NCI-H1436 treated with DMSO at 0.1 percent for 48 hours (cell line): Measurements from ENCODE around the gene PIAS1.

ENCODE experiments used
- DNase-seq: peaks from one replicate; lab custom pipeline; 2025; lab: John Stamatoyannopoulos, UW

Gene PIAS1

DNA sequence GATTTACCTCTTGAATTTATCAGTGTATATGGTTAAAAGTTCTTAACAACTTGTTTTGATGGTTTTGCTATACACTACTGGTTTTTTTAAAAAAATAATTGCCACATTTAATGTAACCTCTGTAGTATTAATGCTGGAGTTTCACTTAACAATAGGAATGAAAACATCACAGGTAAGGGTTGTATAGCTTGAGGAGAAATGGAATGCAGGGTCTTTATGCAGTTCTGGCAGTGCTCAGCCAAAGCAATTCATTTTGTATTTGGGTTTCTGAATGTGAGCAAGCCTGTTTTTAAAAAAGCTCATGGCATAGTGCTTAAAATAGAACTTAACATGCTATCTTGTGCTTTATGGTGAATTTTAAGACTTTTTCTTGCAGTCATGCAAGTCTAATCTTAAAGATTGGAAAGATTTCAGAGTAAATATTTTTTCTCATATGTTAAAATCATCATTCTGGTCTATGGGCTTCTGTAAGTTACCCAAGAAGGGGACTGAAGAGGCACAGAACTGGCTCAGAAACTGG, 8.9 kb downstream of the PIAS1 start:
- DNase-seq, result no peak

DNA sequence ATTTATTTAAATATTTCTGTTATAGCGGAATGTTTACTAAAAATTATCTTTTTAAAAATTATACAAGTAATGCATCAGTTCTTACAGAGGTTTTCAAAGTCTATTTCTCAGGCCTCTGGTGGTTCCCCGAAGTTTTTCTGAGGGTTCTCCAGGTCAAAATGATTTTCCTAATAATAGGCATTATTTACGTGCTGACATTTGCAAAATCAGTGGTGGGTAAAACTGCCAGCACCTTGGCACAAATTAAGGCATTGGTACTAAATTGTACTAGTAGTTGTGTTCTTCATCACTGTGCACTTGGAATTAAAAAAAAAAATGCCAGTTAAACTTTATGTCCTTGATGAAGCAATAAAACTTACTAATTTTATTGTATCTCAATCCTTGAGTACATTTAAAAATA, 9.5 kb downstream of the PIAS1 start:
- no peak for DNase-seq

DNA sequence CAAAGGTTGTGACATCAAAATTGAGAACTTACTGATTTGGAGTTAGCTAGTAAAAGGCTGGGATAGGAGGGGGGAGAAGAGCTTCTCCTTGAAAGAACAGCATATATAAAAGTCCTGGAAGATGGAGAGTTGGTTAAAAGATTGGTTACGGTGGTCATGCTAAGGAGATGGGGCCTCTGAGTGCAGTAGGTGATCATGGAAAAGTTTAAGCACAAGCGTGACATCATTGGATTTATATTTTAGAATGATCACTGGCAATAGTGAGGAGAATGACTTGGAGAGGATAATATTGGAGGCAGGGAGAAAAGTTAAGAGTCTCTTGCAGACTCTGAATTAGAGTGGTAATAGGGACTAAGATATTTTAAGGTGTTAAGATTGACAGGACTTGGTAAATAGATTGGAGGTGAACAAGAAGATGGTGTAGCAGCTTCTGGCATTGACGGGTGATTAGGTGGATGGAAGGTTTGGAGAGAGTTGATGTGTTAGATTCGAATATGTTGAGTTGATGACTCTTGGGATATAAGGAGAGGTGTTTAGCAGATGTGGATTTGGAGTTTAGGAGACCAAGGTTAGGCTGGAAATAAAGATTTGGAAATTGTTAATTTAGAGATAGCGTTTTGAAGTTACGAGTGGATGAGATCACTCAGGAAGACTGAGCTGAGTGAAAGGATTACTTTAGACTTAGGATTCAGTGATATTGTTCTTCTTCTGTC, 19.6 kb downstream of the PIAS1 start:
- no peak for DNase-seq

DNA sequence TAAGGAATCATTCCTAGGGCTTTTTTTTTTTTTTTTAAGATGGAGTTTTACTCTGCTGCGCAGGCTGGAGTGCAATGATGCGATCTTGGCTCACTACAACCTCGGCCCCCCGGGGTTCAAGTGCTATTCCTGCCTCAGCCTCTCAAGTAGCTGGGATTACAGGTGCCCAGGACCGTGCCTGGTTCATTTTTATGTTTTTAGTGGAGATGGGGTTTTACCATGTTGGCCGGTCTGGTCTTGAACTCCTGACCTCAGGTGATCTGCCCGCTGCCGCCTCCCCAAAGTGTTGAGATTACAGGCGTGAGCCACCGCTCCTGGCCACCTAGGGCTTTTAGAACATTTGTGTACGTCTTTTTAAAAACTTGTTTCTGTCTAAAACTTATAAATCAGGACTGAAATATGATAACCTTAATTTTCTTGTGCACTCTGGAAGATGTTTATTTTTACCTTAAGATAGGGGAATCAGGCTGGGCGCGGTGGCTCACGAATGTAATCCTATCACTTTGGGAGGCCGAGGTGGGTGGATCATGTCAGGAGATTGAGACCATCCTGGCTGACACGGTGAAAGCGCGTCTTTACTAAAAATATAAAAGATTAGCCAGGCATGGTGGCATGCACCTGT, 21.8 kb downstream of the PIAS1 start:
- DNase-seq, result no peak

DNA sequence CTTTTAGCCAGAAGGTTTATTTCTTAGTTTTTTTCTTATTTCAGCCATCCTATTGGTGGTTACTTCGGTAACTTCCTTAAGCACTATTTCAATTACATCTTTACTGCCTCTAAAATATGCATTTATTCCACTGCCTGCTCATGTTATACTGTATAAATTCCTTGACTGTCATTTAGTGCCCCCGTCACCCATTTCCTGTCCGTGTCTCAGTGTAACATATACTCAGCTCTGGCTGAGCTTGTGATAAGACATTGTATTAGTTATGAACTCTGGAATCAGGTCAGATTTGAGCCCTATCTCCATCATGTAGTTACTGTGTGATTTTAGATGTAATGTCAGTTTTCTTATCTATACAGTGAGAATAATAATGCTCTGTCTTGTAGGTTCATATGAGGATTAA, 24.2 kb downstream of the PIAS1 start:
- DNase-seq, result no peak

DNA sequence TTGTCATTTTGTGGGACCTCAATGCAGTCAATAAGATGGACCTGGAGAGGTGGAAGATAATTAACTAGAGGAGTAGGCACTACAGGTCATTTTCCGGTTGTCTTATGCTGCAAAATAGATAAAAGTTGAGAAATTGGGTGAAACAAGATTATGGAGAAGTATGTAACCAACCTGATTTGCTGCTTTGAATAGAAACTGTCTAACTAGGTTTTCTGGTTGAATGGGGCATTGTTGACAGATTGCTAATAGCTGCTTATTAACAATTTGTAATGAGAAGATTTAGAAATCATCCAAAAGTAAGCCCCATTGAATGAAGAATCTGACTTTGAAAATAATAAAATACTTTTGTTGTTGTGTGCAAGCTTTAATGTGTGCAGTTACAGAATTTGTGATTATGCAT, 26.2 kb downstream of the PIAS1 start:
- no peak for DNase-seq

DNA sequence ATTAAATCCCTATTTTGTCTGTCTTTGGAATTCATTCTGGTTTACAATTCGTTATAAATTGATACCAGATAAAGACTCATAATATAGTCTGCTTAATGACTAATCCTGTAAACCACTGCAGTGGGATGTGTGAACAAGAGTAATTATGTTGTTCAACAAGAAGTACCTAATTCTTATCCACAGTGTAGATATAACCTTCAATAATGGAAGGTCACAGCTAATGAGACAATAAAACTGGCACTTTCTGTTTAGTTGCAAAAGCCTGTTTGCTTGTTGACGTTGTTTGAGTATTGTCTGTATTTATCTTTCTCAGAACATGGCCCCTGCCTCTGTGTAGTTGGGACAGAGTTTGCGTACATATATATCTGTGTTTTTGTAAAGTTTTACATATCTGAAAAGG, 26.7 kb downstream of the PIAS1 start:
- DNase-seq, result no peak

DNA sequence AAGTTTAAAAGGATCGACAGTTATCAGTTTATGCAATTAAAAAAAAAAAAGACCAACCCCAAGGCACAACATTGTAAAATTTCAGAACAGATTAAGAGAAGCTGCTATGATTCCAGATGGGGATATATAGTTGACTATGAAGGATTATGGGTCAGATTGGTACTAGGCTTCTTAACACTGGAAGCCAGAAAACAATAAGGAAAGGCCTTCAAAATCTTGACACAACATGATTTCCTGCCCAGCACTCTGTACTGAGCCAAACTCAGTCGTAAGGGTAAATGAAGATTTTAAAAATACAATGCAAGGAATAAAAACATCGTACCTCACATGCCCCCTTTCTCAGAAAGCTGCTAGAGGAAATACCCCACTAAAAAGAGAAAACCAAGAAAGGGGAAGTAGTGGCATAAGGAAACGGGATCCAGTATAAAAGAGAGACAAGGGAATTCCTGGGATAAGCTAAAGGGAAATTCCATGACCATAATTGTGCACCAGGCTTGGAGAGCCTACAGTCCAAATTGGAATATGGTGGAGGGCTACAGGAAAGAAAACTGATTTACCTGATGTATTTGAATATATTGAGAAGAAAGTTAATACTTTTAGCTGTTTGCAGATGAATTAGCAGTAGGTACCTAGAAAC, 27.9 kb downstream of the PIAS1 start:
- DNase-seq, result no peak

DNA sequence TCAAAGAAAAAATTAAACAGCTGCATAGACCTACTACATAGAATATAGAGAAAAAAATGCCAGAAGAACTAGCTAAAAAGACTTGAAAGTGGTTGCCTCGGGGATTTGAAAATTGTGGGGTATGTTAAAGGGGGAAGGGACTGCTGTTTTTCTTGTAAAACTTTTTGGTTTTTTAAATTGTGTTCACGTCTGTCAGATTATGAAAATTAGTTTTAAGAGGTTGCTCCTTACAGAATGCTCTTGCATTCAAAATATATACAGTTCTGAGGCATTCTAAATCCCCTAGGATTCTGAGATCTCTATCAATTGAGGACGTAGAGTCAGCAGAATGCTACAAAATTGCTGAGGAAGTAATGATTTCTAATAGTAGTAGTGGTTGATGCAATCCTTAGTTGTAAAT, 28.6 kb downstream of the PIAS1 start:
- DNase-seq, result no peak

DNA sequence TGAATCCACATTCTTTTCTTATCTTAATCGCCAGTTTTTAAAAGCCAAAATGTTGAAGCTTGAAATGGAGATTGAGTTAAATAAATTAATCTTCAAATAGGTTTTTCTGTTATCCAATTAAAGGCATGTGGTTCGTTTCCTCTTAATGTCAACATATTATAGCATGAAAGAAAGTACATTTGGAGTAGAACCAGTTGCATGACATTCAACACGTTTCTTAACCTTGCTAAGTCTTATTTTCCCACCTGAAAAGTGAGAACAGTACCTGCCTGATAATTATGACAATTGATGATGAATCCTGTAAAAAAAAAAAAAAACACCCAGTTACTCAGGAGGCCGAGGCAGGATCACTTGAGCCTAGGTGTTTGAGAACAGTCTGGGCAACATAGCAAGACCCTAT, 29.3 kb downstream of the PIAS1 start:
- DNase-seq, result no peak

DNA sequence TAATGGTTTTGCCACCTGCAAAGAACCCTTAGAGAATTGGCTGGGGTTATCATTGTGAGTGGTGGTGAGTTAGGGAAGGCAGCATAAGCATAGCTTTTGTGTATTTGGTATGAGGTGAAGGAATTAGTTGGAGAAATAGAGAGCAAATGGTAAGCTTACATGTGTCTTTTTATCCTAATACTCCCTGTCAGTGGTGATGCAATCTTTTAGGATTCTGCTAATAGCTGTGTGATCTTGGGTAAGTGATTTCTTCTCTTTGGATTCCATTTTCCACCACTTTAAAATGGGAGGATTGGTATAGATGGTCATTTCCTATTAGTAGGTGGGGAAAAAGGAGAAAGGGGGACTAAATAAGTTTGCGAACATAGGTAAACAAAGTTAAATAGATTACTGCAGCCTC, 30.9 kb downstream of the PIAS1 start:
- DNase-seq, result no peak

DNA sequence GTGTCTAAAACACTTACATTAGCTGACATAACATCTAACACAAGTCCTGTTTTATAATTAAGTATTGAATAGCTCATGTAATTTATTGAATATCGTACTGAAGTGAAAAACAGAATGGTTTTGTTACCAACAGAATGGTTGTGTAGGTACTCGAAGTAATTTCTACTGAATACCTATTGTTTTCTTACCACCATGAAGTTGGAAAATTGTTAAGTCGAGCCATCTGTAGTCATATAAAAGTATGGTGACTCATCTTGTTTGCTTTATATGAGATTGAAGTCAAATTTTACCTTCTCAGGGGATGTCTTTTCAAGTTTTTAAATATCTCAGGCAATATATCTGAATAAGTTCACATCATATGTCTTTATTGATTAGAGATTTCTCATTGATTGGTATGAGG, 37.6 kb downstream of the PIAS1 start:
- DNase-seq, result no peak

DNA sequence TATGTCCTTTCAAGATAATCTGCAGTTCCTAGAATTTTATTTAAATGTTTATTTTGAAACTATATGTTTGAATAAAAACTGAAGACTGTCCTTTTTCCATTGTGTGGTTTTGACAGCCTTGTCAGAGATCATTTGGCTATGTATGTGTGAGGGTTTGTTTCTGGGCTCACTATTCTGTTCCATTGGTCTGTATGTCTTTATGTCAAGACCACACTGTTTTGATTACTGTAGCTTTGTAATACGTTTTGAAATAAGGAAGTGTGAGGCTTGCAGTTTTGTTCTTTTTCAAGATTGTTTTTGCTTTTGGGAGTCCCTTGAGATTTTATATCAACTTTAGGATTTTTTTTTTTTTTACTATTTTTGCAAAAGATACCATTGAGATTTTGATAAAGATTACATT, 42.0 kb downstream of the PIAS1 start:
- no peak for DNase-seq

DNA sequence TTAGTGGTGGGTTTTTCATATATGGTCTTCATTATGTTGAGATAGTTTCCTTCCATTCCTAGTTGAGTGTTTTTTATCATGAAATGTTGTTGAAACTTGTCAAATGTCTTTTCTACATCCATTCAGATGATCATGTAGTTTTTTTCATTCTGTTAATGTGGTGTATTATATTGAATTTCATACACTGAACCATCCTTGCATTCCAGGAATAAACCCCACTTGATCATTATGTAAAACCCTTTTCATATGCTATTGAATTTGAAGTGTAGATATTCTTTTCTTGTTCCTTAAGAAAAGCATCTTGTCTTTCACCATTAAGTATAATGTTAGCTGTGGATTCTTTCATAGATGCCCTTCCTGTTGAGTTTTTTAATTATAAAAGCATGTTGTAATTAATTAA, 42.9 kb downstream of the PIAS1 start:
- DNase-seq, result no peak

DNA sequence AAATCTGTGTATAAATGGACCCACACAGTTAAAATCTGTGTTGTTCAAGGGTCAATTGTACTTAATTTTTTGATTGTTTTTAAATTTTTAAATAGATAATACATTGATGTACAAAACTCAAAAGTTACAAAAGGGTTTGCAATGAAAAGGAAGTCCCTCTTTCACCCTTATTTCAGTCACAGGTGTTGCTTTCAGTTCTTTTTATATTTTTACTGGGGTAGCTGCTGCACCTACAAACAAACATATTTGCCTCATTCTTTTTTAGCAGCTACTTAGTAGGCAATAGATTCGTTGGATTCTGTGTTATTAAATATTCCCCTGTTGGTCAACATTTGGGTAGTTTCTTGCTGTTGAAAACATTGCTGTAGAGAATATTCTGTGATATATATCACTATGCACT, 44.4 kb downstream of the PIAS1 start:
- no peak for DNase-seq

DNA sequence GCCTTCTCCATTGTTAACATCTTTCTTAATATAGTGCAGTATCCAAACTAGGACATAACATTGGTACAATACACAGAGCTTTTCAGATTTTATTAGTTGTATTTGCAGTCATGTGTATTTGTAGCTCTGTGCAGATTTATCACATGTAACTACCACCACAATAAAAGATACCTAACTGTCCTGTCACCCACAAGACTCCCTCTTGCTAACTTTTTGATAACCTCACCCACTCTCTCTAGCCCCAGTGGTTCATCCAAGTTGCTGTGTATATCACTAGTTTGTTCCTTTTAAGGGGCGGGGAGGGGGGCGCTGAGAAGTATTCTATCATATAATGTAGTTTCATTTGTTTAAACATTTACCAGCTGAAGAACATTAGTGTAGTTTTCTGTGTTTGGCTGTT, 46.1 kb downstream of the PIAS1 start:
- no peak for DNase-seq

DNA sequence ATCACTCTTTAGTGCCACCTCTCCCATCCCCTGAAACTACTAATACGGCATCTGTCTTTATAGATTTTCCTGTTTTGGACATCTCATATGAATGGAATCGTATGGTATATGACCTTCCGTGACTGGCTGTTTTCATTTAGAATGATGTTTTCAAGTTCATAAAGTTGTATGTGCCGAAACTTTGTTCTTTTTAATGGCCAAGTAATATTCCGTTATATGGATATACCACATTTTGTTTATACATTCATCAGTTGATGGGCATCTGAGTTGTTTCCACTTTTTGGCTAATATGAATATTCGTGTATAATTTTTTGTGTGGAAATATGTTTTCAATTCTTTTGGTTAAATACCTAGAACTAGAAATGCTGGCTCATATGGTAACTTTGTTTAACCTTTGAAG, 49.5 kb downstream of the PIAS1 start:
- DNase-seq, result no peak

DNA sequence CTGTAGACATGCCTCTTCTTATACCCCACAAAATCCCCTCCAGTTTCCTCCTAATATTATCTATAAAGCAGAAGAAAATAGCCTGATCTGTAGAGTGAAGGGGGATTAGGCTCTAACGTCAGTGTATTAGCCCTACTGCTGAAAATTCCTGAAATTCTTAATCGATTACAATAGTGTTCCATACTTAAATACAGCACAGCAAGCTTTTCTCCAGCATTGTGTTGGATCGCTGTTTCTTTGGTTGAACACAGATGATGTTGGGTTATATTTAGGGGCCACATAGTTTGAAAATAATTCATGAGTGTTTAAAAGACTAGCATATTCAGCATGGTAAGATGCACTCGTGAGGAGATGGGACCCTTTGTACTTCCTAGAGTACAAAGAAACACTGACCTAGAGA, 52.5 kb downstream of the PIAS1 start:
- no peak for DNase-seq

DNA sequence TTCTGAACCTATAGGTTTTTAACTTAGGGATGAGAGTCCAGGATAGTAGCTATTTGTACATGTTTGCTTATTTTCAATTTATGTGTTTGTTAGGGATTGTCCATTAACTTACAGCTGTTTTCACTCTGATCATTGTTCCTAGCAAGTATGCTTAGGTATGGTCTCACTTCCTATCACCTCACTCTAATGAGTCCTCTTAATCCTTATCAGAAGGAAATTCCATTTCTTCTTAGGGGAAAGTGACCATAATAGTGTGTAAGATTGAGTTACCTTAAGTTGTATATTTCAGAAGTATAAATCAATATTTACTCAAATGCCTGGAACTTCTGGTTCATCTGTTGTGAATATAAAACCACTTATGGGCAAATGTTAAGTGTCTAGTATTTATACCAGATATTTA, 53.0 kb downstream of the PIAS1 start:
- no peak for DNase-seq

DNA sequence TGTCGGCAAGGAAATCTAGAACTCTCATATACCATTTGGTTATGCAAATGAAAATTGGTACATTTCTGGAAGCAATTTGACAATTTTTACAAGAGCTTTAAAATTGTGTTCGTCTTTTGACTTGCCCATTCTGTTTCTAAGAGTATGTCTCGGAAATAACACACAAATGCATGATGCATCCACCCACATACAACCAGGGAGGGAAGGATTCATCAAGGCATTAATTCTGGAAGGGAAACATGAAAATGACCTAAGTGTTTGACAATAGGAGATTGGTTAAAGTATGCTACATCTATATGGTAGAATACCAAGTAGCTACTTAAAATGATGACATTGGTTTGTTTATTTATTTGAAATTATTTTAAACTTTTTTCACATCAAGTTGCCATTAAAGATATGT, 58.6 kb downstream of the PIAS1 start:
- no peak for DNase-seq

DNA sequence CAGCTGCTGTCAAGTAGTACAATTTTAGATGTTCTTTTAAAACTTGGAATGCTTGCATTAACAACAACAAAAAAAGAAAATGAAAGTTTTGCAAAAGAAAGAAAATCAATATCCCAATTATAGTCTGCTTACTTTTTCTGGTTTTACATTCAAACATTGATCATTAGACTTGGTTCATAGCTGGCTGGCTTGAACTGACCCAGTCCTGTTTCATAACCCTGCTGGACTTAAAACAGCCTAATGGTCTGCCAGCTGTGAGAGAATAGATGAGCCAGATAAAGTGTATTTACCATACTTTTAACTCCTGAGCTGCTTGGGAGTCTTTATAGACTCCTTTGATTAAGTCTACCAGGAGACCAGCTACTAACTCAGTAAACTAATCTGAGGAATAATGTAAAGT, 59.2 kb downstream of the PIAS1 start:
- no peak for DNase-seq

DNA sequence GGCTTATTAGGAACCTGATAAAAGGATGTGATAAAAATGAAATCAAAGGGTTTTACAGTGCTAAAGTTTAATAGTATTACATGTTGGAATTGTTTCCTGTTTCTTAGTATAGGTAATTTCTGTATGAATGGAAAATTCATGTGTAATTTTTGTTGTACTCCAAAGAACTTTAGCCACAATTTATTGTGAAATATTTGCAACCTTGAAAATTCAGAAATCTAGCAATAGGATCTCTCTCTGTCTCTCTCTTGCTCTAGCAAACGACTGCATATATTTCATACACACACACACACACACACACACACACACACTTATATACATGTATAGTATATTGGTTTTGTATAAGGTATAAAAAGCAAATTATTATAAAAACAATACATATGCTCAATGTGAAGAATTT, 59.6 kb downstream of the PIAS1 start:
- DNase-seq, result no peak

DNA sequence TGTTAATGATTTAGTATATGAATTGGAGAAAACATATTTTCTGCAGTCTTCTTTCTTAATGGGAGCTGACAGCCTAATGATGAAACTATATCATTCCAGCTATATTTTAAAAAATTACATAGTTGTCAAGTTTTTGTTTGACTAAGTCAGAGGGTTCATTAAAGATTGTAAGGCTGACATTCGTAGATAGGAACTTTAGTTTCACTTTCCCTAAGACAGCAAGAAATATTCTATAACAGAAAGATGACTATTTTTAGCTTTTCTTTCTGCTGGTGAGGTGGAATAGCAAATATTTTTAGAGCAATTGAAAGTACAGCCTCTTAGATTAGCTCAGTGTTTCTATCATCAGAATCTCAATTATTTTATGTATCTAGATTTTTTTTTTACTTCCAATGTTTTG, 60.2 kb downstream of the PIAS1 start:
- no peak for DNase-seq

DNA sequence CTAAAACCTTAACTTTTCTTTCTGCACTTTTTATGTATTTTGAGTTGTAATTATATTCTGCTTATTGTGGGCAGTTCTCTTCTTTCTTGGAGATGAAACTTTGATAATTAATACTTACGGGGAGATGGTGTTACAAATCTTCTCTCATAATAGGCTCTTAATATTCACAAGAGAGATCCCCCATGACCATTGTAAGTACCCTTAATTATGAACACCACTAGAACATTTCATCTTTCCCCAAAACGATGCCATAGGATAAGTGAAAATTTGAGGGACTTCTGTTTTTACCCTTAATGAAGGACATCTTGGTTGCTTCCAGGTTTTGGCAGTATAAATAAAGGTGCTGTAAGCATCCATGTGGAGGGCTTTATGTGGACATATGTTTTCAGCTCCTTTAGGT, 60.7 kb downstream of the PIAS1 start:
- no peak for DNase-seq
